GM12878 (cell line): ENCODE data around the gene ISG15. TPM values are rescaled to one million over a fixed set of nuclear protein-coding genes. Genes with fewer than 3 reads are reported as not detected.

ENCODE experiments used
- ATAC-seq: fragments of 200-7000 bp; cut with Tn5 transposase; 3 replicates; pipeline ENCODE4 v1.9.1; 2020; ENCODE audit warnings: mild to moderate bottlenecking, moderate library complexity
- BruUV-seq: library from RNA; stranded (reverse); fragments of 400-500 nt; replicated peaks from 2 replicates; lab custom pipeline; 2021; lab: Mats Ljungman, UMichigan
- CTCF ChIA-PET: fragments of 300-600 bp; sonication (Branson Sonifier 250); formaldehyde crosslinking; extraction: SDS; loops from one replicate; lab custom pipeline; 2021; ENCODE audit warnings: inconsistent platforms; lab: Yijun Ruan, JAX
- POLR2A ChIA-PET: fragments of 350-600 bp; formaldehyde crosslinking; extraction: SDS; loops from one replicate; lab custom pipeline; 2021; ENCODE audit warnings: inconsistent platforms; lab: Charles Lee
- RAD21 ChIA-PET: fragments of 300-600 bp; sonication (Branson Sonifier 250); formaldehyde crosslinking; loops from one replicate; lab custom pipeline; 2023; ENCODE audit warnings: antibody characterized with exemption; ENCODE audit not compliant: unreplicated experiment; lab: Charles Lee
- SMC1A ChIA-PET: fragments of 300-600 bp; sonication (Branson Sonifier 250); formaldehyde crosslinking; loops from one replicate; lab custom pipeline; 2023; ENCODE audit not compliant: unreplicated experiment, uncharacterized antibody; lab: Charles Lee
- DNase-seq: peaks from one replicate; pipeline ENCODE4 v3.0.0-alpha.2; 2011; ENCODE audit warnings: low read depth, low spot score
- FAIRE-seq: peaks from 3 replicates; lab custom pipeline; 2011; peaks lifted over from hg19 to GRCh38; lab: Jason Lieb, UNC
- H2AFZ ChIP-seq: 2 replicates; pipeline ENCODE4 v1.6.0; 2011; ENCODE audit warnings: low read depth, low read length, control low read depth; ENCODE audit not compliant: control insufficient read depth
- H3K27ac ChIP-seq: 2 replicates; pipeline ENCODE4 v1.5.1; 2011; ENCODE audit warnings: control low read depth; ENCODE audit not compliant: control insufficient read depth, insufficient read depth
- H3K27me3 ChIP-seq, 2 experiments: replicated peaks in 1 of 2; 2 replicates each; pipeline versions ENCODE4 v1.6.0 to v1.6.1; 2011; ENCODE audit warnings: low read length in 1 of 2; ENCODE audit not compliant: control insufficient read depth in 2 of 2, insufficient read depth in 2 of 2
- H3K36me3 ChIP-seq, 2 experiments: 2 replicates each; pipeline ENCODE4 v1.5.1; 2011; ENCODE audit warnings: low read length in 1 of 2; ENCODE audit not compliant: control insufficient read depth in 2 of 2, insufficient read depth in 2 of 2
- H3K4me1 ChIP-seq: 2 replicates; pipeline ENCODE4 v1.6.1; 2011; ENCODE audit warnings: mild to moderate bottlenecking, low read length, moderate library complexity, mixed read lengths; ENCODE audit not compliant: control insufficient read depth, insufficient read depth
- H3K4me2 ChIP-seq: 2 replicates; pipeline ENCODE4 v1.6.0; 2011; ENCODE audit warnings: control low read depth; ENCODE audit not compliant: control insufficient read depth, insufficient read depth
- H3K4me3 ChIP-seq: fragments of 200-600 bp; sonication (generic); 2 replicates; pipeline ENCODE4 v1.5.1; 2016
- H3K79me2 ChIP-seq: 2 replicates; pipeline ENCODE4 v1.6.0; 2011; ENCODE audit warnings: low read length; ENCODE audit not compliant: control insufficient read depth, insufficient read depth
- H3K9ac ChIP-seq: 2 replicates; pipeline ENCODE4 v1.8.0; 2011; ENCODE audit warnings: low read length, control low read depth, mixed read lengths; ENCODE audit not compliant: control insufficient read depth, insufficient read depth
- H3K9me3 ChIP-seq: replicated peaks from 3 replicates; pipeline ENCODE4 v1.5.1; 2011; ENCODE audit warnings: mild to moderate bottlenecking, low read length; ENCODE audit not compliant: control insufficient read depth, insufficient read depth
- H4K20me1 ChIP-seq: 2 replicates; pipeline ENCODE4 v1.6.0; 2011; ENCODE audit not compliant: control insufficient read depth, insufficient read depth
- ETV6 ChIP-seq, 2 experiments: fragments of 450-650 bp in 1 of 2; IDR thresholded peaks in 1 of 2; conservative IDR thresholded peaks in 1 of 2; 2 replicates each; pipeline ENCODE4 v1.6.1; 2014; ENCODE audit warnings: antibody characterized with exemption in 1 of 2, borderline replicate concordance in 1 of 2, low read depth in 1 of 2, mild to moderate bottlenecking in 1 of 2, moderate library complexity in 1 of 2
- LARP7 ChIP-seq: fragments of 450-650 bp; IDR thresholded peaks from 2 replicates; pipeline ENCODE4 v1.6.1; 2017; ENCODE audit warnings: mild to moderate bottlenecking
- WGBS: methylation state at CpG from one replicate; pipeline ENCODE4 v1.1.6; 2016; ENCODE audit warnings: low lambda C conversion rate; ENCODE audit not compliant: insufficient replicate concordance, insufficient coverage; ENCODE audit errors: missing lambda C conversion rate; 5-methylcytosine and 5-hydroxymethylcytosine counted together
- in situ Hi-C: fragments of 300-500 bp; cut with MboI; formaldehyde crosslinking; loops from 9 replicates; pipeline ENCODE4 v1.14.3; 2018; ENCODE audit warnings: mixed read lengths
- intact Hi-C: fragments of 100-400 bp; cut with micrococcal nuclease; formaldehyde crosslinking; loops from one replicate; pipeline ENCODE4 v1.14.2; 2022; ENCODE audit not compliant: unreplicated experiment
- polyA plus RNA-seq, 11 experiments: library from polyadenylated mRNA; depleted of rRNA in 4 of 11; unstranded in 6 of 11; stranded (reverse) in 5 of 11; fragments of >200 nt; fragmentation: Nextera tagmentation in 4 of 11; fragmentation: Illumina TruSeq in 1 of 11; extraction: Ambion mirVana in 4 of 11; extraction: Trizol in 1 of 11; gene quantifications; 1 replicate in 1 of 11; 2 replicates in 10 of 11; pipeline versions ENCODE4 v1.2.1 to v1.2.3, GENCODE V29; 2011 to 2016; ENCODE audit warnings: inconsistent platforms in 2 of 11, missing spikeins in 2 of 11, low read depth in 1 of 11
- total RNA-seq, 4 experiments: library from RNA; depleted of rRNA in 3 of 4; stranded (reverse); fragments of >200 nt in 3 of 4; fragmentation: Illumina TruSeq in 1 of 4; extraction: Trizol in 1 of 4; gene quantifications; 2 replicates each; pipeline versions ENCODE4 v1.2.1 to v1.2.3, GENCODE V29; 2013 to 2021
- TF ChIP-seq, protein P1 (sequence below): fragments of 450-650 bp; conservative IDR thresholded peaks from 2 replicates; pipeline ENCODE4 v1.6.1; 2017; ENCODE audit warnings: mild to moderate bottlenecking, moderate library complexity

ISG15 gene
- total and polyA plus RNA-seq, 10 of the 15 experiments (the other 5 are each of a cell fraction or from before 2014, with no cell fraction given), result 7.8 to 384 (median 274) TPM

DNA sequence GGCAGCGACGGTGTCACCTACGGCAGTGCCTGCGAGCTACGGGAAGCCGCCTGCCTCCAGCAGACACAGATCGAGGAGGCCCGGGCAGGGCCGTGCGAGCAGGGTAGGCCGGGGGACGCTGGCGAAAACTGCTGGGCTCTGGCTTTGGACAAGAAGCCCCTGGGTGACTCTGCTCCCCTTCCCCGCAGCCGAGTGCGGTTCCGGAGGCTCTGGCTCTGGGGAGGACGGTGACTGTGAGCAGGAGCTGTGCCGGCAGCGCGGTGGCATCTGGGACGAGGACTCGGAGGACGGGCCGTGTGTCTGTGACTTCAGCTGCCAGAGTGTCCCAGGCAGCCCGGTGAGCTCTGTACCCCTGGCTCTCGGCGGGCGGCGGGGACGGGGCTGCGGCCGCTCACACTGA is 30.6 kb downstream of the ISG15 start:
- ChIA-PET POLR2A (no interaction called here), RAD21 (no interaction called here)

DNA sequence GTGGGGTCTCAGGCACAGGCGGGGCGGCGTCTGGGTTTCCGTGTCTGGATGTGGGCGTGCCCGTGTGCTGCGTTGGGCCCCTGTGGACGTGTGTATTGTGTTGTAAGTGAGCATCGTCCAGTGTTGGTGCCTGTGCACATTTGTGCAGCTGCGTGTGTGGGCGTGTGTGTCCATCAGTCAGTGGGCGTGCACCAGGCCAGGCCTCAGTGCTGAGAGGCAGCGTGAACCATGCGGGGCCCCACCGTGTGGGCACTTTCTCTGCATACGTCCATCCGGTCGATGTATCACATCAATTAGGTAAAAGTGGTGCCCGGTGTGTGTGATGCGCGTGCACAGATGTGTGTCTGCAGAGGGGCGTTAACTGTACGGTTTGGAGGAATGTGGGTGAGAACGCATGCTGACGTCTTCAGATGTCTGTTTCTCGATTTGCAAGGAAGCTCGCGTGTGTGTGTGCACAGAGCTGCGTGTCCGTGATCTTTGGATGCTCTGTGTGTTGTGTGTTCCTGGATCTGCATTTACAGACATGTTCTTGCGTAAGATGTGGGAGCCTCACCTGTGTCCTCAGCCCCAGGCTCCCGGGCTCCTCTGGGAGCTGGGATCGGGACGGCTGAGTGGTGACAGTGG is 31.3 kb downstream of the ISG15 start:
- H3K36me3 ChIP-seq, result peaks cover 0 to 23% of the 10 kb centered on the region in 2 experiments; a peak in 3 of 4 replicates
- RAD21 ChIA-PET, result no interaction called here
- no peak overlapping the region for H3K4me3 ChIP-seq
- H3K4me2 ChIP-seq, result no peak overlapping the region
- CTCF ChIA-PET, result interaction anchor here (1.0 kb wide), 1 partner anchor 14 kb away, joined by 3 read pairs; no protein-coding TSS in a partner anchor
- no peak overlapping the region for H3K9ac ChIP-seq
- DNase-seq (no peak), ATAC-seq (no peak), FAIRE-seq (no peak)
- H3K9me3 ChIP-seq, result no peaks in the 10 kb centered on the region
- H3K27me3 ChIP-seq, result no peaks in the 10 kb centered on the region
- WGBS, result 94% methylated on average over 34 of the region's 34 CpGs
- H2AFZ ChIP-seq, result no peak overlapping the region
- no peaks in the 10 kb centered on the region for H3K79me2 ChIP-seq
- TF ChIP-seq, protein P1, sequence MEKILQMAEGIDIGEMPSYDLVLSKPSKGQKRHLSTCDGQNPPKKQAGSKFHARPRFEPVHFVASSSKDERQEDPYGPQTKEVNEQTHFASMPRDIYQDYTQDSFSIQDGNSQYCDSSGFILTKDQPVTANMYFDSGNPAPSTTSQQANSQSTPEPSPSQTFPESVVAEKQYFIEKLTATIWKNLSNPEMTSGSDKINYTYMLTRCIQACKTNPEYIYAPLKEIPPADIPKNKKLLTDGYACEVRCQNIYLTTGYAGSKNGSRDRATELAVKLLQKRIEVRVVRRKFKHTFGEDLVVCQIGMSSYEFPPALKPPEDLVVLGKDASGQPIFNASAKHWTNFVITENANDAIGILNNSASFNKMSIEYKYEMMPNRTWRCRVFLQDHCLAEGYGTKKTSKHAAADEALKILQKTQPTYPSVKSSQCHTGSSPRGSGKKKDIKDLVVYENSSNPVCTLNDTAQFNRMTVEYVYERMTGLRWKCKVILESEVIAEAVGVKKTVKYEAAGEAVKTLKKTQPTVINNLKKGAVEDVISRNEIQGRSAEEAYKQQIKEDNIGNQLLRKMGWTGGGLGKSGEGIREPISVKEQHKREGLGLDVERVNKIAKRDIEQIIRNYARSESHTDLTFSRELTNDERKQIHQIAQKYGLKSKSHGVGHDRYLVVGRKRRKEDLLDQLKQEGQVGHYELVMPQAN, result no peak
- no peak for TF ChIP-seq LARP7
- SMC1A ChIA-PET, result no interaction called here
- H3K4me1 ChIP-seq, result peaks cover 9% of the 10 kb centered on the region
- no peaks in the 10 kb centered on the region for H4K20me1 ChIP-seq
- POLR2A ChIA-PET, result no interaction called here
- intact Hi-C loops, result no loop called here
- H3K27ac ChIP-seq, result no peak overlapping the region
- BruUV-seq, result no TSS peak
- in situ Hi-C loops, result no loop called here

More for the DNA sequence above, 30.6 kb downstream of the ISG15 start:
- no peaks in the 10 kb centered on the region for H3K27me3 ChIP-seq
- WGBS, result 98% methylated on average over 33 of the region's 33 CpGs
- H3K79me2 ChIP-seq, result no peaks in the 10 kb centered on the region
- H3K9me3 ChIP-seq, result no peaks in the 10 kb centered on the region
- DNase-seq (no peak), ATAC-seq (no peak), FAIRE-seq (no peak)
- BruUV-seq, result no TSS peak
- ChIA-PET SMC1A (no interaction called here), CTCF (interaction anchor here (1.0 kb wide), 1 partner anchor 15 kb away, joined by 3 read pairs; no protein-coding TSS in a partner anchor)
- no peak overlapping the region for H3K9ac ChIP-seq
- in situ Hi-C loops, result no loop called here
- H3K4me3 ChIP-seq, result no peak overlapping the region
- no peaks in the 10 kb centered on the region for H4K20me1 ChIP-seq
- H3K36me3 ChIP-seq, result peaks cover 0 to 20% of the 10 kb centered on the region in 2 experiments; a peak in 3 of 4 replicates
- H2AFZ ChIP-seq, result no peak overlapping the region
- H3K4me1 ChIP-seq, result peaks cover 14% of the 10 kb centered on the region
- H3K4me2 ChIP-seq, result no peak overlapping the region
- TF ChIP-seq ETV6 (conservative IDR thresholded peaks at IDR 0.05 in 1 of 2, IDR thresholded peaks at IDR 0.05 in 1 of 2; ENCODE audit: borderline replicate concordance in 1 of 2, low read depth in 1 of 2), result no peak
- intact Hi-C loops, result no loop called here
- no peak overlapping the region for H3K27ac ChIP-seq
